Right ventricle myocardium superior (tissue), 1 donor: ENCODE results near the gene ZNF627. TPM values are rescaled to one million over a fixed set of nuclear protein-coding genes. Genes with fewer than 3 reads are reported as not detected.

Source experiments
- ATAC-seq: fragments of 200-7000 bp; cut with Tn5 transposase; one replicate; pipeline ENCODE4 v1.9.1; 2020; ENCODE audit warnings: mild to moderate bottlenecking; ENCODE audit not compliant: poor library complexity
- DNase-seq: peaks from one replicate; pipeline ENCODE4 v3.0.0-alpha.2; 2020
- intact Hi-C: fragments of 100-400 bp; cut with DNase I; formaldehyde crosslinking; loops from one replicate; pipeline ENCODE4 v1.11.2; 2022
- total RNA-seq: library from RNA; stranded (reverse); fragmentation: NEBNext Ultra II Directional; extraction: Animal tissue kit (Norgen Biotek cat#: 25700); gene quantifications from one replicate; pipeline ENCODE4 v1.2.1, GENCODE V29; 2021
- donor health status: DM: no; HTN: yes; CAD: no; lungs with severe emphysema.

ZNF627 gene
- total RNA-seq, 1 donor from 2014 or later = 4.2 TPM

DNA sequence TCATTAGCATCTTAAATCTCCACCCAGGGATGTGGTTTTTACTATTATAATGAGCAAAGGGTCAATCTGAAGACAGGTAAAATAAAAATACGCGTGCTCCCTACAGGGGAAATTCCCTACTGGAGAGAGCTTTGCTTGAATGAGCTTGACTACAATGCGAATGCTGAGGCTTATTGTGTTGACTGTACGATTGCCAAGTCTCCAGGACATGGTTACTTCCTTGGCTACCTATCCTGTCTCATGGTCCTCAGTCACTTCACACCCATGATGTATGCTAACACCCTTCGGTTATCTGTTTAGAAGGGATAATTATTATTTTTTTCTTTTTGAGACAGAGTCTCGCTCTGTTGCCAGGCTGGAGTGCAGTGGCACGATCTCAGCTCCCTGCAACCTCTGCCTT lies 61.7 kb downstream of the ZNF627 start:
- no peak for ATAC-seq
- no peak for DNase-seq
- intact Hi-C loops = no loop called here

DNA sequence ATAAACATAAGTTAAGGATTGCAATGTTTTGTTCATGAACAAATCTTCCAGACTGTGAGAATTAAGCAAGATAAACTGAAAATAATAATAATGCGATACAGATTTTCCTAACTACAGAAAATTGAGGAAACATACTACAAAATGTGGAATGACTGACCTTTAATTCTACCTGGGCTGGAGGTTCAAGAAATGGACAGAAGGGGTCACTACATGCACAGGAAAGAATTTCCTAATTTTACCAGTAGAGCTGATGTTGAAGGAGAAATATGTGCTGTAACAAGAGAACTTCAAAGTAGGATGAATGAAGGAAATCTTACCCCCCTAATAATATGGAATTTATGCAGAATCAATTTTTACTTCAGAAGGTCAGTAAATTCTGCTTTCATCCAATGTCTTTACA lies 62.3 kb downstream of the ZNF627 start:
- DNase-seq = no peak
- ATAC-seq = no peak
- intact Hi-C loops = no loop called here

GRCh38 chr19:11662278-11662677 lies 65.0 kb downstream of the ZNF627 start:
- DNase-seq (no peak), ATAC-seq (no peak)
- intact Hi-C loops = no loop called here

- DNase-seq (no peak), ATAC-seq (no peak)
- intact Hi-C loops = no loop called here
Measured at GRCh38 chr19:11663181-11663591, 65.9 kb downstream of the ZNF627 start.

Other genes with a start within 250 kb of the ZNF627 start
- gene PLPPR2, start 242.1 kb upstream of the ZNF627 start, total RNA-seq = 13.7 TPM
- 1.2 TPM for gene SWSAP1, start 222.8 kb upstream of the ZNF627 start, total RNA-seq
- gene EPOR, start 213.2 kb upstream of the ZNF627 start, total RNA-seq = 9.2 TPM
- gene RGL3, start 178.2 kb upstream of the ZNF627 start, total RNA-seq = 8.6 TPM
- gene ODAD3, start 162.4 kb upstream of the ZNF627 start, total RNA-seq = 0.65 TPM
- 105 TPM for gene PRKCSH, start 161.8 kb upstream of the ZNF627 start, total RNA-seq
- 0.62 TPM for gene ELAVL3, start 116.4 kb upstream of the ZNF627 start, total RNA-seq
- 2.9 TPM for gene ZNF653, start 91.6 kb upstream of the ZNF627 start, total RNA-seq
- 178 TPM for gene ECSIT, start 68.3 kb upstream of the ZNF627 start, total RNA-seq
- gene CNN1, start 58.6 kb upstream of the ZNF627 start, total RNA-seq = 59.5 TPM
- gene ELOF1, start 38.3 kb upstream of the ZNF627 start, total RNA-seq = 32.7 TPM
- gene ACP5, start 19.8 kb upstream of the ZNF627 start, total RNA-seq = 2.3 TPM
- 2.6 TPM for gene ZNF823, start 141.5 kb downstream of the ZNF627 start, total RNA-seq
- gene ZNF441, start 169.5 kb downstream of the ZNF627 start, total RNA-seq = 3.8 TPM
- gene ZNF491, start 201.0 kb downstream of the ZNF627 start, total RNA-seq = 3.1 TPM
- gene ZNF440, start 216.8 kb downstream of the ZNF627 start, total RNA-seq = 4.5 TPM